HG03354 (cell line): Measurements from ENCODE around the gene RET.
A peak's percentile ranks its signal among the peaks of the same experiment; 100 is the strongest.

Experiments
- ATAC-seq: cut with Tn5 transposase; IDR thresholded peaks from one replicate; pipeline ENCODE4 v1.9.1; 2021; ENCODE audit warnings: mild to moderate bottlenecking; ENCODE audit not compliant: unreplicated experiment, poor library complexity, severe bottlenecking

Gene RET

GRCh38 chr10:43099928-43100327 is 23.1 kb downstream of the RET start:
- ATAC-seq: no peak

GRCh38 chr10:43100366-43100765 is 23.5 kb downstream of the RET start:
- no peak for ATAC-seq

GRCh38 chr10:43102063-43102828 is 25.4 kb downstream of the RET start:
- ATAC-seq: no peak

- peak; percentile 86 for ATAC-seq
These were observed 28.5 kb downstream of the RET start for GRCh38 chr10:43105102-43105955.

GRCh38 chr10:43105956-43106229 is 29.0 kb downstream of the RET start:
- no peak for ATAC-seq

- no peak for ATAC-seq
These were observed 29.6 kb downstream of the RET start for GRCh38 chr10:43106256-43107091.

- no peak for ATAC-seq
These were observed 32.1 kb downstream of the RET start for GRCh38 chr10:43108951-43109350.

GRCh38 chr10:43109671-43110249 is 32.9 kb downstream of the RET start:
- ATAC-seq: no peak

GRCh38 chr10:43110338-43111071 is 33.6 kb downstream of the RET start:
- peak; percentile 66 for ATAC-seq

GRCh38 chr10:43111101-43111500 is 34.2 kb downstream of the RET start:
- ATAC-seq: no peak

GRCh38 chr10:43111921-43112607 is 35.2 kb downstream of the RET start:
- no peak for ATAC-seq

GRCh38 chr10:43112608-43112961 is 35.7 kb downstream of the RET start:
- ATAC-seq: no peak

- ATAC-seq: no peak
These were observed 36.6 kb downstream of the RET start for GRCh38 chr10:43113201-43114087.

- ATAC-seq: no peak
These were observed 37.3 kb downstream of the RET start for GRCh38 chr10:43114088-43114742.

GRCh38 chr10:43114743-43115611 is 38.1 kb downstream of the RET start:
- ATAC-seq: no peak

- ATAC-seq: no peak
These were observed 39.2 kb downstream of the RET start for GRCh38 chr10:43115881-43116595.
